Nephron (organoid): ENCODE results near the gene SPAG4.
A peak's percentile ranks its signal among the peaks of the same experiment; 100 is the strongest.

Source experiments
- H3K27ac Mint-ChIP-seq, 3 experiments: 2 replicates each; pipeline ENCODE4 v1.8.0; 2020; ENCODE audit warnings: mixed read lengths in 3 of 3, mild to moderate bottlenecking in 2 of 3, moderate library complexity in 1 of 3
- H3K27me3 Mint-ChIP-seq: 2 replicates; pipeline ENCODE4 v1.8.0; 2021; ENCODE audit warnings: low read depth, mild to moderate bottlenecking, moderate library complexity, mixed read lengths
- H3K36me3 Mint-ChIP-seq: 2 replicates; pipeline ENCODE4 v1.8.0; 2020; ENCODE audit warnings: low read depth, mixed read lengths
- H3K4me1 Mint-ChIP-seq: 2 replicates; pipeline ENCODE4 v1.8.0; 2020; ENCODE audit warnings: mixed read lengths
- H3K4me3 Mint-ChIP-seq, 3 experiments: 2 replicates each; pipeline ENCODE4 v1.8.0; 2020; ENCODE audit warnings: mild to moderate bottlenecking in 3 of 3, mixed read lengths in 3 of 3, moderate library complexity in 2 of 3
- H3K9me3 Mint-ChIP-seq: 2 replicates; pipeline ENCODE4 v1.8.0; 2020; ENCODE audit warnings: mixed read lengths
- TF ChIP-seq, protein P1 (sequence below), 3 experiments: fragments of 200-600 bp; sonication (generic); IDR thresholded peaks; one replicate each; pipeline ENCODE4 v1.5.0; 2021; ENCODE audit warnings: antibody characterized with exemption in 3 of 3; ENCODE audit not compliant: unreplicated experiment in 3 of 3

SPAG4 gene

DNA sequence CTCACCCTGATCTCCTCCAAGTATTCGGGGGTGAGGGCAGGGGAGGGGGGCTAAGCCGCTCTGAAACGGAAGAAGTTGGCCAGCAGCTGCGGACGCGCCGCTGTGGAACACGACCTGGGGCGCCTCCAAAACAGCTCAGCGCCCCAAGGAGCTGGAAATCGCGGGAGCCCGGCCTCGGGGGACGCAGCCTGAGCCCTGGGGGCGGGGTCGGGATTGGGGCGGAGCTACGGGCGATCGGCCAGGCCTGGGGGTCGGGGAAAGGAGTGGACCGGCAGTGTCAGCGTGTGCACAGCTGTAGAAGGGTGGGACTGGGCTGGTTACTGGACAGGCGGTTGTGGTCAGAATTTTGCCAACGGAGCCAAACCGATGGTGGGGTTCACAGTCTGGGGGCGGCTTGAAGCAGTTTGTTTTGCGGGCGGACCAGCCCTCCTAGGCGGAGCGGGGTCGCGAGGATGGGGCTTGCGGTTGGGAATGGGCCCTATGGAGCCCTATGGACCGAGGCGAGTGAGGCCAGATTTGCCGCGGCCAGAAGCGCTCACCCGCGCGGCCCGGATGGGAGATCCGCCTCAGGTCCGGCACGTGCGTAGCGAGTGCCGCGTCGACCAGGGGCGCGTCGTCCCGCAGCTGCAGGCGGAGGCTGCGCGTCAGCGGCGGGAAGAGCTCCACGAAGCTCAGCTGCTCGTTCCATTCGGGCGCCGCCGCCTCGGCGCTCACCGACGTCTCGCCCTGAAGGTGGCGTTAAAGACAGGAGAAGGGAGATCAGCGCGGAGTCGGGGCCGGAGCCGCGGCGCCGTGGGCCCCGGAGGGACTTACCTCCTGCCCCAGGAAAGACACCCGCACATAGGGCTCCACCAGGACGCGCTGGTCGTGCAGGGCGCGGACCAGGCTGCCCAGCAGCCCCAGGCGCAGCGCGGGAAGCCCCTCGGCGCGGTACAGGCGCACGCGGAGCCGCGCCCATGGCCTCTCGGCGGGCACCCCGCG, 14.3 kb upstream of the SPAG4 start:
- TF ChIP-seq, protein P1, sequence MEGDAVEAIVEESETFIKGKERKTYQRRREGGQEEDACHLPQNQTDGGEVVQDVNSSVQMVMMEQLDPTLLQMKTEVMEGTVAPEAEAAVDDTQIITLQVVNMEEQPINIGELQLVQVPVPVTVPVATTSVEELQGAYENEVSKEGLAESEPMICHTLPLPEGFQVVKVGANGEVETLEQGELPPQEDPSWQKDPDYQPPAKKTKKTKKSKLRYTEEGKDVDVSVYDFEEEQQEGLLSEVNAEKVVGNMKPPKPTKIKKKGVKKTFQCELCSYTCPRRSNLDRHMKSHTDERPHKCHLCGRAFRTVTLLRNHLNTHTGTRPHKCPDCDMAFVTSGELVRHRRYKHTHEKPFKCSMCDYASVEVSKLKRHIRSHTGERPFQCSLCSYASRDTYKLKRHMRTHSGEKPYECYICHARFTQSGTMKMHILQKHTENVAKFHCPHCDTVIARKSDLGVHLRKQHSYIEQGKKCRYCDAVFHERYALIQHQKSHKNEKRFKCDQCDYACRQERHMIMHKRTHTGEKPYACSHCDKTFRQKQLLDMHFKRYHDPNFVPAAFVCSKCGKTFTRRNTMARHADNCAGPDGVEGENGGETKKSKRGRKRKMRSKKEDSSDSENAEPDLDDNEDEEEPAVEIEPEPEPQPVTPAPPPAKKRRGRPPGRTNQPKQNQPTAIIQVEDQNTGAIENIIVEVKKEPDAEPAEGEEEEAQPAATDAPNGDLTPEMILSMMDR (IDR thresholded peaks at IDR 0.05; ENCODE audit: unreplicated experiment in 3 of 3) = peak; percentile 23 to 39 (median 34)
- H3K27me3 Mint-ChIP-seq = peaks cover 59% of the 10 kb centered on the region
- no peaks in the 10 kb centered on the region for H3K36me3 Mint-ChIP-seq
- peak overlapping the region; percentile 79 to 85 (median 82) for H3K4me3 Mint-ChIP-seq
- no peaks in the 10 kb centered on the region for H3K9me3 Mint-ChIP-seq
- H3K27ac Mint-ChIP-seq = peak overlapping the region in 1 of 3 experiments; percentile 33
- no peaks in the 10 kb centered on the region for H3K4me1 Mint-ChIP-seq

DNA sequence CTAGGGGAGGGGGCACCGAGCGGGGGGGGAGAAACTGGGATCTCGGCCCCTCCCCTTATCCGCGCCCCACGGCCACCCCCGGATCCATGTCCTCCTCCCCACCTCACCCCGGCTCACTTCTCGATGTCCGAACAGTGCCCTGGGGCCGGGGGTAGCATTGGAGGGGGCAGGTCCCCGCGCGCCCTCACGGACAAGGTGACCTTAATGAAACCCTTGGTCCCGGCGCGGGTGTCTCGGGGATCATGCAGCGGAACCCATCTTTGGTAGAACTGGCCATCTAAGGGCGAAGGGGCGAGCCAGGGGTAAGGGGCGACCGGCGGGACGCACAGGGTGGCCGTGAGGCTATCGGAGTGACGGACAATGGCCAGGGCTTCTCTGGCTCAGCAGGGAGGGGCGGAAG, 13.6 kb upstream of the SPAG4 start:
- no peaks in the 10 kb centered on the region for H3K4me1 Mint-ChIP-seq
- TF ChIP-seq, protein P1 (IDR thresholded peaks at IDR 0.05; ENCODE audit: unreplicated experiment in 3 of 3) = no peak
- no peak overlapping the region for H3K27ac Mint-ChIP-seq
- no peaks in the 10 kb centered on the region for H3K9me3 Mint-ChIP-seq
- peak overlapping the region in 1 of 3 experiments; percentile 19 for H3K4me3 Mint-ChIP-seq
- peaks cover 58% of the 10 kb centered on the region for H3K27me3 Mint-ChIP-seq
- no peaks in the 10 kb centered on the region for H3K36me3 Mint-ChIP-seq

DNA sequence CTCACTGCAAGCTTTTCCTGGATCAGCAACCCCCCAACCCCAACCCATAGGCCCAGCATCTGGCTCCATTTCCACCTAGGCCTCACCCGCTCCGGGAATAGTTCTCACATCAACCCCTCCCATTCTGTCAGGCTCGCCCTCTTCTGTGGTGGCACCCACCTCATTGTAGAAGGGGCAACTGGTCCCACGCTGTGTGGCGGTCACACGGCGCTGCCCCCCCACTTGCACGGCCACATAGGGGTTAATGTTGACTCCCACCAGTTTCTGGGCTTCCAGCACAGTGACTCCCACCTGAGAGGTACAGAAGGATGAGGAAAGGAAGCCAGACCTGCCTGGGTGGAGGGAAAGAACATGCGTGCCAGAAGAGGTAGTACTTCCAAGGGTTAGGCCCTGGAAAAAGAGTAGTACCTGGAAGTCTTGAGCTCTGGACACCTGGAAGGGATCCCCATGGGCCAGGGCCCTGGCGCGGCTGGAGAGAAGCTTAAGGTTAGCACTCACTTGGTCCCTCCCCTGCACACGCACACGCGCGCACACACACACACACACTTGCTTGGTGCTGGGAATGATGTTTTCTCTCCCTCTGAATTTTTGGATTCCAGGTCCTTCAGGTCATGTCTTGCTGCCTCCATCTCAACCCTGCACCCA, 12.7 kb upstream of the SPAG4 start:
- no peaks in the 10 kb centered on the region for H3K9me3 Mint-ChIP-seq
- H3K36me3 Mint-ChIP-seq = no peaks in the 10 kb centered on the region
- peaks cover 55% of the 10 kb centered on the region for H3K27me3 Mint-ChIP-seq
- H3K4me1 Mint-ChIP-seq = no peaks in the 10 kb centered on the region
- H3K4me3 Mint-ChIP-seq = peak overlapping the region in 2 of 3 experiments; percentile 19 to 61
- H3K27ac Mint-ChIP-seq = peak overlapping the region in 1 of 3 experiments; percentile 47
- TF ChIP-seq, protein P1 (IDR thresholded peaks at IDR 0.05; ENCODE audit: unreplicated experiment in 3 of 3) = no peak

DNA sequence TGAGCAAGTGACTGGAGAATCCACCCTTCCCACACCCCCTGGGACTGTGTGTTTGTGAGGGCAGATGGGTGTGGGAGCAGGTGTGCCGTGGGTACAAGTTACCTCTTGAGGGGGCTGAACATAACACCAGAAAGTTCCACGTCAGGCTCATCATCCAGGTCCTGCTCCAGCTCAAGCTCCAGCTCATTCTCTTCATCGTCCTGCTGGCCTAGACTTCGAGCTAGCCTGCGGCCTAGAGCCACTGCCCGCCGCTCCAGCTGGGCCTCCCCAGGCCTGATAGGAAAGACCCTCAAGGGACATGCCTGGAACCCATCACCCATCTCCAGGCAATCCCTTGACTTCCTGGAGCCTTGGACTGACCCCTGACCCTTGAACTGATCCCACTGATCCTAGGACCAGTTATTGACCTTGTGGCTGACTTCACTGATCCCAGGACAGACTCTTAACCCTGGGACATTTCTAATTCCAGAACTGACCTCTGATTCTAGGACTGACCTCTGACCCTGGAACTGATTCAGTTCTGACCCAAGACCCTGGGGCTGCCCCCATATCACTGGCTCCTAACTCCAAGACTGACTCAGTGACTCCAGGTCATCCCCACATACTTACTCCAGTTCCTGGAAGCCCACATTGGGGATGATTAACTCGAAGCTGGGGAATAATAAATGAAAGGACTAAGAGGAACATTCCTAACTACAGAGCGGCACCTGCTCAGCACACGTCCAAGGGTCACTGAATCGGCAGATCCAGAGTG, 11.8 kb upstream of the SPAG4 start:
- TF ChIP-seq, protein P1 (IDR thresholded peaks at IDR 0.05; ENCODE audit: unreplicated experiment in 3 of 3) = no peak
- Mint-ChIP-seq H3K4me3 (peak overlapping the region in 1 of 3 experiments; percentile 46), H3K9me3 (no peaks in the 10 kb centered on the region), H3K27me3 (peaks cover 48% of the 10 kb centered on the region), H3K4me1 (no peaks in the 10 kb centered on the region), H3K36me3 (no peaks in the 10 kb centered on the region), H3K27ac (no peak overlapping the region)

DNA sequence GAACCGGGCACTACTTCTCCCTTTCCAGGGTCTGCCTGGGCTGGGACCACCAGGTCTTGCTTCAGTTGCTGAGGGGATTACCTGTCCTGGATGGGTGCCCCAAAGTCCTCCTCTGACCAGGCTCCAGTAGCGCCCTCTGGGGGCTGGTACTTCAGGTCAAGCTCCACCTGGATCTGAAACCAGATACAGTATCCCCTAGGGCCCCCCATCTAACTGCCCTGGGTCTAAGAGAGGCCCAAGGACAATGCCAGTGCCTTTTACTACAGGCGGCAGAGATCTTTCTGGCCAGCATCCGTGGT, 11.2 kb upstream of the SPAG4 start:
- Mint-ChIP-seq H3K4me1 (no peaks in the 10 kb centered on the region), H3K27ac (no peak overlapping the region)

More for the DNA sequence above, 11.2 kb upstream of the SPAG4 start:
- Mint-ChIP-seq H3K27me3 (peaks cover 44% of the 10 kb centered on the region), H3K36me3 (no peaks in the 10 kb centered on the region), H3K9me3 (no peaks in the 10 kb centered on the region), H3K4me3 (no peak overlapping the region)
- TF ChIP-seq, protein P1 (IDR thresholded peaks at IDR 0.05; ENCODE audit: unreplicated experiment in 3 of 3) = no peak
